ENCODE results near the gene LRRC4C.

The LRRC4C gene

DNA sequence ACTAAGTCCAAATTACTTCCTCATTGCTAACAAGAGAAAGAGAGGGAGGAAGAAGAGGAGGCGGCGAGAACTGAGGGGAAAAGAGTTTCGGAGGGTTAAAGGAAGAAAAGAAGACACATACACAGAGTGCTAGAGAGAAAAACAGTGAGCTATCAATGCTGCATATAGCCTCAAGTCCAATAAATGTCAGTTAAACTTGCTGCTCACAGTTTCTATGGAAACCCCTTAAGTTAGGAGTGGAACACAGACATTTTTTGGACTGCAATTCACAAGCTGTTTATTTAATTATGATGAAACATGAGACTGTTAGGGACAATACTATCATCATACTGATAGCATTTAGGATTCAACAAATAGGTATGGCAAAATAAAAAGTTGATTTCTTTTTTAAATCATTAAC lies 1320.4 kb downstream of the LRRC4C start:
- no peak for DNase-seq

DNA sequence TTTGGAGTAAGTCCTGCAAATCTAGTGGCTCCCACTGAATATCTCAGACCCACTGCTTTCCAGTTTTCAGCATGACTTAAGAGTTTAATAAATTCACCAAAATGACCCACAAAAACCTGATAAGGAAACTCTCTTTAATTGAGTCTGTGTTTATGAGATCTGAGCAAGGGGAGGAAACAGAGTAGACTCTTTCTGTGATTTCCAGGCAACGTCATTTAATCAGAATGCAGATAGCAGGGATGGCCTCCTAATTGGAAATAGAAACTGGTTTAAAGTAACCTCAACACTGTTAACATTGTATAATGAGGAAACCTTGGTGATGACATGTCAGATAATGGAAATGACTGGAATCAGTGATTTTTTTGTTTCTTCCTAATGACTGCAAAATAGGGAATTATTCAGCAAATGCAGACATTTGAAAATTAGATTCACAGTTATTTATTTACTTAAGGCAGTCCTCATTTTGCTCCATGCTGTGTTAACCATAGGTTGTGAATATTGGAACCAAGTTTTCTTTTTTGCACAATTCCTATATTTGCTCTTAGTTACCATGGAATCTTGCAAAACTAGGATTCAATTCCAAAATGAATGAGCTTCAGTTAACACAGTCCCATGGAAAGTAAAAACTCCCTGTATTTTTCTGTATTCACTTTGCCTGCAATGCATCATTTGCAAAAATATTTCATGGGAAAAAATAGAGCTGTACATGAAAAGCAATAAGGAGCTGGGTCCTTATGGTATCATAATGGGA lies 1324.5 kb downstream of the LRRC4C start:
- DNase-seq: no peak

GRCh38 chr11:40133498-40133897 lies 1326.0 kb downstream of the LRRC4C start:
- no peak for DNase-seq

GRCh38 chr11:40132912-40133311 lies 1326.5 kb downstream of the LRRC4C start:
- DNase-seq: no peak

DNA sequence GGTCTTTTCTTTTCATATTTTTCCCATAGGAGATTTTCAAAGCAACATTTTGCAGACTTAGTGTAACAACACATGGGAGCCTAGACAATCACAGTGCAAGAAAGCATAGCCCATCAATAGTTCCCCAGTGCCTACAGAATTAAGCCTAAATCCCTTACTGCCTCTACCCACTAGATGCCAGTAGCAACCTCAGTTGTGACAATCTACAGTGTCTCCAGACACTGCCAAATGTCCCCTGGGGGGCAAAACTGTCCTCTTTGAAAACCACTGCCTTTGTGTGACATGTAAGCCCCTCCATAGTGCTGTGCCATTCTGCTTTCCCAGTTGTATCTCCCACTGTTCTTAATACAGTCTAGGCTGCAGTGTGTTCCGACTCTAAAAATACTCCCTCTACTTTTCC lies 1329.0 kb downstream of the LRRC4C start:
- DNase-seq: no peak

DNA sequence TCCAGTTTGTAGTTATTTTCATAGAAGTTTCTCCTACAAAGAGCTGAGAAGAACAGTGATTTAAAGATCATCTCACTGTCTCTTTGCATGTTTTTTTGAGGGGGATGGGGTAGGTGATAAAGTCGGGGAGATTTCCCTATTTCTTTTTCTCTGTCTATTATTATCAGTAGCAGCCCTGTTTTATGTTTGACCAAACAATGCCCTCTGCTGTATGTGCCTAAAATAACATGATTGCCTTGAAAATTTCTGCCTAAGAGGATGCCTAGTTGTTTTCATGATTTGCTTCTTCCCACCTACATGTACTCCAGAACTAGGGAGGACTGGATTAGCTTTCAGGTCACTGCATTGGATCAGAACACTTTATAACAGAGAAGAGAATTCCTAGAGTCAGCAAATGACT lies 1330.2 kb downstream of the LRRC4C start:
- no peak for DNase-seq

DNA sequence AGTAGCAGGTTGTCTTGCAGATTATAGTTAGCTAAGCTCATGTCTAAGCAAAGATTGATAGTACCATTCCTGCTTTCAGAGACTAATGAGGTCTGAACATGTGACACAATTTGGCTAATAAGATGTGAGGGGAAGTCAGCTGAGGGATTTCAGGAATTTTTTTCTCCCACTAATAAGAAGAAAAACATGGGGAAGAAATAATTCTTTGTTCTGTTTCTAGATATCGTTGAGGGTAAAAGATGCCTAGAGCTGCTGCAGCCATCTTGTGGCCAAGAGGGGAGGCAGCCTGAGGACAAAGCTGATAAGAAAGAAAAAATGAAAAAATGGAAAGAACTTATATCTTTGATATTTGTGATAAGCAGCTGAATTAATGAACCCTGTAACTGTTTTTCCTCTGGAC lies 1334.4 kb downstream of the LRRC4C start:
- DNase-seq: no peak

- no peak for DNase-seq
Observed at GRCh38 chr11:40119661-40120060, 1339.8 kb downstream of the LRRC4C start.

- no peak for DNase-seq
Observed at GRCh38 chr11:40118780-40119179, 1340.7 kb downstream of the LRRC4C start.

GRCh38 chr11:40118026-40118425 lies 1341.4 kb downstream of the LRRC4C start:
- no peak for DNase-seq

DNA sequence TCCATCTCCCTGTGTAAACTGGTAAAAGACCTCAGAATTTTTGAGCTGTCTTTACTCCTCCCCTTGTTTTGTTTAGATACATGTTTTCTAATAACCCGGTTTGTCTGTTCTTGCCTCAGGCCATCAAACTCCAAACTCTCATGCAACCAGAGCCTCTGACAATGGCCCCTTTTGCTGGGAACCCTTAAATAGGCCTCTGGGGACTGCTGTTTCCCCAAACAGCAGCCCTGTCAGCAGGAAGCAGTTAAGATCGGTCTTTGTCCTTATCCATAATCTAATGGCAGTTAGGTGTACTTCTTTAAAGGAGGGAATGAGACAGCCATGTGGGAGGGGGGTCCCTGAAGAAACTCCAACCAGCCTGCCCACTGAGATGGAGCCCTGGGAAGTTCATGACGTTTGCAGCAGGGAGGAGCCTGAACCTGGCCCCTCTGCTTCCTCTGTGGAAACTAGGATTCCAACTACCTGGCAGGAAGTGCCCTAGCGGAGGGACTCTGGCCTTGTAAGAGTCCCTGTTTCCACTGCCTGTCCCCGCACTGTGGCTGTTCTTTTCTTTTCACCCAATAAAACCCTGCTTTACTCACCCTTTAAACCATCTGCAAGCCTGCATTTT lies 1354.4 kb downstream of the LRRC4C start:
- no peak for DNase-seq

DNA sequence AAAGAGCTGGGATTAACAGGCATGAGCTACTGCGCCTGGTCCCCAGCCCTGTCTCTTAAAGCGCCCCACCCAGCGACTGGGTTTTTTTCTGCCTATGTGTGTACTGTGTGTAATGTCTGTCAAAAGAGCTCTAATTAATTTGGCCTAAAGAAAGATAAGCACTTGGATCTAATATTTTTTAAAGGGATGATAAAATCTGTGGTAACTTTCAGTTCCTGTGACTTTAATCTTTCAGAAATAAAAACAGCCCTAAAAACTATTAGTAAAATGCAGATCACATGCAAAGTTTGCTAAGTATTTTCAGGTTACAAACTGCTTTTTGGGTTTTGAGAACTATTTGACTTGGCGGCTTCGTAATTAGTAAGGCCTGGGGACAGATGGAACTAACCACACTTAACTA lies 1358.7 kb downstream of the LRRC4C start:
- DNase-seq: no peak

DNA sequence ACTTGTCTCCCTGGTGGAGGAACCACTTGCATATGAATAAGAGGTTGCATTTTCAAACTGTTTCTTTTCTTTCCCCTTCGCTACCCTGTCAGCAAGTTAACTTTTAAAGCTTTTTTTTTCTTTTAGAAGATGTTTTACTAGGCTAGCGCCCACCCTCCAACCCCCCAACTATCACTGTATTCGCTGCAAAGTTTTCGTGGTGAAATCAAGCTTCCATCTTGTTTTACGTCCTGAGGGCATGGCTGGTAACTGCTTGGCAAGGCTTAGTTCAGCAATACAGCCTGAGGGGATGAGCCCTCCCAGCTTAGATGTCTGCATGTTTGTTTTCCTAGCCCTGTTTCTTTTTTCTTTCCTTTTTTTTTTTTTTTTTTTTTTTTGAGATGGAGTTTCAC lies 1359.3 kb downstream of the LRRC4C start:
- DNase-seq: no peak

DNA sequence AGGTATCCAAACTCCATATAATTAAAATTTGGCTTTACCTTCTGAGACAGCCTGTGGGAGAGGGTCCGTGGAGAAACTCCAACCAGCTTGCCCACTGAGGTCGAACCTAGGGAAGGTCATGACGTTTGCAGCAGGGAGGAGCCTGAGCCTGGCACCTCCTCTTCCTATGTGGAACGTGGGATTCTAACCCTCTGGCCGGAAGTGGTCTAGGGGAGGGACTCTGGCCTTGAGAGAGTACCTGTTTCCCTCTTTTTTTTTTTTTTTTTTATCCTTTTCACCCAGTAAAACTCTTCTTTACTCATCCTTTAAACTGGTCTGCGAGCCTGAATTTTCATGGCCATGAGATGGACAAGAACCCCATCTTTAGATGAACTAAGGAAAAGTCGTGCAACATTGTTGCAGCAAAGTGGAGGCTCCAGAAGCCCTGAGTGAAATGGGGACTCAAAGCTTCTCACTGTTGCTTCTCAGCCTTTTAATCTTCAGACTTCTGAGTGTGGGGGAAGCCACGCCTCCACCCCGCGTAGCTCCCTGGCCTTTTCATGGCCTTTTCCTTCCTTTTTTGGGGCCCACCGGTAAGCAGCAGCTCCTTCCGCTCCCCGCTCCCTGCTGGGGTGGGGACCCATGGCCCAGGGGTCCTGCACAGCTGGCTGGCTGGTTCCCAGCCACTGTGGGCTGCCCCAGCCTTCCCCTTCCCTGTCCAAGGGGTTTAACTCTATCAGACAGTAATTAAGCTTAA lies 1359.9 kb downstream of the LRRC4C start:
- no peak for DNase-seq

DNA sequence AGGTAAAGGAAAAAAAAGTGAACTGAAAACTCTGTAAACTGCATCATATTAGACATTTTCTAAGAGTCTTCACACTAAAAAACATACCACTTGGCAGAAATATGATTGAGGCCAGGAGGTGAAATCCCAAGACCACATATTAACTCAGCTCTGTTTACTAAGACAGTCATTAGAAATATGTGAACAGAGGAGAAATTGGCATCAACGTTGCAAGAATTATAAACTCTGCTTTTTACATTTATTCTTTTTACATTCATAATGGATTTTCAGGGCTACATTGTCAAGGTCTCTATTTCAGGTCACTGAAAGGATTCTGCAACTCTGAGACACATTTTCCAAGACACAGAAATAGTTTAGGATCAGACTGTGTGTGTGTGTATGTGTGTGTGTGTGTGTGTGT lies 1364.0 kb downstream of the LRRC4C start:
- no peak for DNase-seq

GRCh38 chr11:40094954-40095353 lies 1364.5 kb downstream of the LRRC4C start:
- DNase-seq: no peak

GRCh38 chr11:40080434-40080833 lies 1379.0 kb downstream of the LRRC4C start:
- no peak for DNase-seq
